GM19463 (cell line): ENCODE results near the gene PCIF1.

Source experiments
- ATAC-seq: cut with Tn5 transposase; IDR thresholded peaks from one replicate; pipeline ENCODE4 v1.9.1; 2021; ENCODE audit warnings: mild to moderate bottlenecking, moderate library complexity; ENCODE audit not compliant: unreplicated experiment

PCIF1 gene

DNA sequence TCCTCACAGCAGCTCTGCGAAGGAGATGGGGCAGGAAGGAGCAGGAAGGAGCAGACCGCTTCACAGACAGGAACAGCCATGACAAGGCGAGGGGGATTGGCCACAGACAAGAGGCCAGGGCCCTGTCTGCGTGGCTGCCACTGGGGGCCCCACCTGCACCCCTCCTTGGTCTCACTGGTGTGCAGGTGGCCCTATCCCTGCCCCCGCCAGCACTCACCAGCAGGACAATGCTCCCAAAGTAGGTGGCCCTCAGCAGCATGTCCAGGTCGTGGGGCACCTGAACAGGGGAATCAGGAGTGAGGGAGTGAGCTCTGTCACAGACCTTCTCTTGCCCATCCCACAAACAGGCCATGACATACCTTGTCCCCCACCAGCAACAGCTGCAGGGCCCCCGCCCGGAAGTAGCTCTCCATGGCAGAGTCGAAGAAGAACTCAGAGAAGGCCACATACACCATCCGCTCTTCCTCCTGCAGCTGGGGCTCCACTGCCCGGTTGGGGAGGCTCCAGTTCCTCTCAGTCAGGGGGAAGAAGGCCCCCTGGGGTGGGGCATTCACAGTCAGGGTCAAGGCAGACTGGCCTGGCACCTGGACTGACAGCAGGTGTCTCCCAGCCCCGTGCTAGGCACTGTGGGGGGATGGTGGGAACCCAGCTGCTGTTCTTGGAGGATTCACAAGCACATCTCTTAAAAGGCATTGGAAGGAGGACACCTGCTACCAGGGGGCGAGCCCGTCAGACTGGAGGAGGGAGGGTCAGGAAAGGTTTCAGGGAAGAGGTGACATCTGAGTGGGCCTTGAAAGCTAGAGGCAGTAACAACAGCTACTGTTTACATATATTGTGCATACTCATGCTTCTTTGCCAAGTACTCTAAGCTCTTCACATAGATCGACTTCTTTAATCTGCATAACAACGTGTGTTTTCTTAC is 29.6 kb upstream of the PCIF1 start:
- ATAC-seq: no peak

GRCh38 chr20:45905505-45906079 is 28.9 kb upstream of the PCIF1 start:
- no peak for ATAC-seq

GRCh38 chr20:45907219-45907948 is 27.1 kb upstream of the PCIF1 start:
- ATAC-seq: no peak

- ATAC-seq: no peak
Observed at GRCh38 chr20:45908084-45908483, 26.4 kb upstream of the PCIF1 start.

DNA sequence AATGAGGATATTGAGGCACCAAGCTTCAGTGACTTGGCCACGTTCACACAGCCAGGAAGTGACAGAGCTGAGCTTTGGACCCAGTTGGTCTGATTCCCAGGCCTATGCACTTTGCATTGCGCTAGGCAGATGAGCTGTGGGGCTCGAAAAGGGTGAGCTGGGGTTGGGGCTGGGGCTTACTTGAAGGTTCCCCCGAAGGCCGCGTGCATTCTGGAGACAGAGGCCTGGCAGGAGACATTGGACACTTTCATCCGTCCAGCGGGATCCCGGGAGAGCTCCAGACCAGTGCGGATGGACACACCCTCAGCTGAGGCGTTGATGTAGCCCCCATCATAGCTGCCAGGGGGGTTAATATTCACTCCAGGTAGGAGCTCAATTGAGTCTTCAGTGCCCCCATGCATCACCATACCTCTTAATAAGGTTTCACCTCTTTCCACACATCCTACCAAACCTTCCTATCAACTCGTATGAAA is 25.1 kb upstream of the PCIF1 start:
- ATAC-seq: no peak

- no peak for ATAC-seq
Observed at GRCh38 chr20:45909817-45910669, 24.4 kb upstream of the PCIF1 start.

DNA sequence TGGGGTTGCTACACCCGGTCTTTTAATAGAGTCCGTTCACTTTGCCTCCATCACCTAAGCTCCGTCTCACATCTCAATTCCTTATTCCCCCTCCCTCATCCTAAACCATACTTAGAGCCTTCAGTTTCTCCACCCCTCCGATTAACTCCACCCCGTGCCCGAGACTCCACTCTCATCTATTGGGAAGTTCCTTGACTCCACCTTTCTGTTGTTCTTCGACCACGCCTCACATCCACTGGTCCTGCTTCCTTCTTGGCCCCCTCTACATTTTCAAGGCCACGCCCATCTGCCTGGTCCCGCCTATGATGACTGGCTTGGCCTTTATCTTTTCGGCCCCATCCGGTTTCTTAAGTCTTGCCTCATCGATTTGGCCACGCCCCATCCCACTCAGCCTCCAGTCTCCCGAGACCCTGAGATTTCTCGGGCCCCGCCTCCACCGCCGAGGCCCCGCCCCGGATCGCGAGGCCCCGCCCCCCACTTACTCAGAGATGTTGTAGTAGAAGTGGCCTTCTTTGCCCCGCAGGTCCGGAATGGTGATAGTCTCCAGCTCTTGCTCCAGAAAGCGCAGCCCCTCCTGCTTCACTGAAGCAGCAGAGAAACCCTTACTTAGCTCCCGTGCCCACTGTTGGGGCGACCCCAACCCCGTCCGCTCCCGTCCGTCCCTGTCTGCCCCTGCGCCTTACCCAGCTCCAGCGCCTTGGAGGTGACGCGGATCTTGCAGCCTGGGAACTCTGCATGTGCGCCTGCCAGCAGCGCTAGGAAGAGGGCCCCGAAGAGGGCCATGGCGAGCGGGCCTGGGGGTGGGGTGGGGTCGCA is 23.6 kb upstream of the PCIF1 start:
- ATAC-seq: peak; percentile 85

- ATAC-seq: no peak
Observed at GRCh38 chr20:45911486-45912343, 22.8 kb upstream of the PCIF1 start, which contains the start of gene PLTP. TSS of gene PLTP (minus strand) at chr20:45912155. CDS start at chr20:45911452, 703 bp downstream.

GRCh38 chr20:45912344-45912682 is 22.2 kb upstream of the PCIF1 start:
- no peak for ATAC-seq

DNA sequence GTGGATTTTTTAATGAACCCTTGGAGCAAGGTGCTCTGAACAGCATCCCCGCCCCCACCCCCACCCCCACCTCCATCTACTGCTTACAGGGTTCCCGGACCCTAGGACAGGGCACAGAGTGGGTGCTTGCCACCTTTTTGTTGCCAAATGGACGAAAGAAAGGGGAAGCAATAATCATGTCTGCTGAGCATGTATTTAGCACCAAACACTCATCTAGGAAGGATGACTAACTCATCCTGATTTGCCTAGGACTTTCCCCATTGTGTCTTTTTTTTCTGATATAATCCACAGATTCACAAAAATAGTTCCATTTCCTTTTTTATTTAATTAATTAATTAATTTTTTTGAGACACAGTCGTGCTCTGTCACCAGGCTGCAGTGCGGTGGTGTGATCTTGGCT is 21.4 kb upstream of the PCIF1 start:
- ATAC-seq: no peak

- no peak for ATAC-seq
Observed at GRCh38 chr20:45917790-45918141, 16.7 kb upstream of the PCIF1 start.

GRCh38 chr20:45918182-45918737 is 16.2 kb upstream of the PCIF1 start:
- no peak for ATAC-seq

- ATAC-seq: no peak
Observed at GRCh38 chr20:45918779-45919537, 15.5 kb upstream of the PCIF1 start.

GRCh38 chr20:45919542-45920399 is 14.7 kb upstream of the PCIF1 start:
- ATAC-seq: no peak

GRCh38 chr20:45920462-45921336 is 13.8 kb upstream of the PCIF1 start:
- no peak for ATAC-seq
